GM21423 (cell line): ENCODE results near the gene PRDX2.
"Not testable (repeated sequence)": the region's sequence is repeated elsewhere in the genome, so short reads cannot be mapped to it uniquely, and the experiment has no call there.

Source experiments
- ATAC-seq: cut with Tn5 transposase; IDR thresholded peaks from one replicate; pipeline ENCODE4 v1.9.1; 2021; ENCODE audit warnings: mild to moderate bottlenecking, moderate library complexity; ENCODE audit not compliant: unreplicated experiment

PRDX2 gene

DNA sequence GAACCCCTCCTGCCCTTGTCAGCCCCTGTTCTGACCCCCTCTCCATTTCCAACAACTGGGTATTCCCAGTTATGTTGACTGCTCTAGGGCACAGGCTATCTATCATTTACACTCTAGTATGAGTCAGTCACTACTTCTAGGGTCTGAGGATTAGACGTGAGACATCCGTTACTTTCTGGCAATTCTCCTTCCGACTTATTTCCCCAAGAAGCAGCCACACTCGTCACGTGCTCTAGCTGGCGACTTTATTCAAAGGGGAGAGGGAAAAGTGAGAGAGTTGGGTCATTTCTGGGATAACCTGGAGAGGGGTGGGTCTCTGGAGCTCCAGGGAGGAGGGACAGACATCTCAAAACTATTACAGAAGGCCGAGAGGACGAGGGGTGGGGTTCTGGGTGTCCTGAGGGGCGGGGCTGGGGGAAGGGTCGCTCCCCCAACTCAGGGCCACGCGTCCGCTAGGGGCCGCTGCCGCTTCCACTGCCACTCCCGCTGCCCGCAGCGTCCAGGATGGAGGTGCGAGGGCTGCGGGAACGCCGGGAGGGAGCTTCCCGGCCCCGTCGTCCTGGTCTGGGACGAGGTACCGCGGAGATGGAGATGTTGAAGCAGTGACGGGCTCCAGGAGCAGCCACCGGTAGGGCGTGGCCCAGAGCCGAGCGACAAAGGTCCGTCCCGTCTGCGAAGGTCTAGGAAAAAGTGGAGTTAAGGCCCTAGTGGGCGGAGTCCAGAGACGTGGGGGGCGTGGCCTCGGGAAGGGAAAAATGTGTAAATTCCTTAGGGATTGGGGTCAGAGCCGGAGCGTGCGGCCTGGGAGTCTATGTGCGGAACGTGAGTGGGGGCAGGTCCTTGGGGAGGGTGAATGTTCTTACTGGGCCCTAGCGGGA lies 23.9 kb upstream of the PRDX2 start:
- no peak for ATAC-seq

DNA sequence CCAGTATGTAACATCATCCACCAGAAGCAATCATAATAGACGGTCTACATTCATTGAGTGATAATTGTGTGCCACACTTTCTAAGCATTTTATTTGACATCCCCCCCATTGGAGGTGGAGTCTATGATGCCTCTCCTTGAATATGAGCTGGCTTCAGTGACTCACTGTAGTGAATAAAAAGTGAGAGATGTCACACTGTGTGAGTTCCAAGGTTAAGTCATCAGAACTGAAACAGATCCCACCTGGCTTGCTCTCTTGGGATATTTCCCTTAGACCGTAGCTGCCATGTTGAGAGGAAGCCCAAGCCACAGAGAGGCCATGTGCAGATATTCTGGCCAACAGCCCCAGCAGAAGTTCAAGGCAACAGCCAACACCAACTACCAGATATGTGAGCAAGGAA lies 20.2 kb upstream of the PRDX2 start:
- ATAC-seq: no peak

DNA sequence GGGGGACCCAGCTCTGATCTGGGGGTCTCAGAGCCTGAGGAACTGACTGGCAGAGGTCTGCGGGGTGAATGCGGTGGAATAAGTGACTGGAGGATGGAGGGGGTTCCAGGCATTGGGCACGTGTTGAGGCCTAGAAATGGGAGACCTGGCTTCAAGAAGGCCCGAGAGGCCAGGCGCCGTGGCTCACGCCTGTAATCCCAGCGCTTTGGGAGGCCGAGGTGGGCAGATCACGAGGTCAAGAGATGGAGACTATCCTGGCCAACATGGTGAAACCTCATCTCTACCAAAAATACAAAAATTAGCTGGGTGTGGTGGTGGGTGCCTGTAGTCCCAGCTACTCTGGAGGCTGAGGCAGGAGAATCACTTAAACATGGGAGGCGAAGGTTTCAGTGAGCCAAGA lies 16.2 kb upstream of the PRDX2 start:
- not testable (repeated sequence) for ATAC-seq

DNA sequence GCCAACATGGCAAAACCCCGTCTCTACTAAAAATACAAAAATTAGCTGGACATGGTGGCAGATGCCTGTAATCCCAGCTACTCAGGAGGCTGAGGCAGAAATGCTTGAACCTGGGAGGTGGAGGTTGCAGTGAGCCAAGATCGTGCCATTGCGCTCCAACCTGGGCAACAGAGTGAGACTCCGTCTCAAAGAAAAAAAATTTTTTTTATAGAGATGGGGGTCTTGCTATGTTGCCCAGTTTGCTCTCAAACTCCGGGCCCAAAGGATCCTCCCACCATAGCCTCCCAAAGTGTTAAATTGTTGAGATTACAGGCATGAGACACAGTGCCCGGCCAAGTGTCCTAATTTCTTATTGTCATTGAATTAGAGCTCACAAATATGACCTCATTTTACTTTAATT lies 15.6 kb upstream of the PRDX2 start:
- not testable (repeated sequence) for ATAC-seq

DNA sequence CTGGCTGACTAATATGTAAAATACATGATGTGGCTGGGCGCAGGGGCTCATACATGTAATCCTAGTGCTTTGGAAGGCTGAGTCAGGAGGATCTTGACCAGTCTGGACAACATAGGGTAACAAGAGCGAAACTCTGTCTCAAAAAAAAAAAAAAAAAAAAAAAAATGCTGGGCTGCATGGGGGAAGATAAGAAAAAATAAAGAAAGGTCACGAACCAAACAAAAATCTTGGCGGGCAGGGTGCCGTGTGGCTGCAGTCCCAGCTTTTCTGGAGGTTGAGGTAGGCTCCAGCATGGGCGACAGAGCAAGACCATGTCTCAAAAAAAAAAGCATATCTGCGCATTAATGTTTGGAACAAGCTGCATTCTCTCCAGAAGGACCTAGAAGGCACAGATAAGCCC lies 13.5 kb upstream of the PRDX2 start:
- no peak for ATAC-seq

DNA sequence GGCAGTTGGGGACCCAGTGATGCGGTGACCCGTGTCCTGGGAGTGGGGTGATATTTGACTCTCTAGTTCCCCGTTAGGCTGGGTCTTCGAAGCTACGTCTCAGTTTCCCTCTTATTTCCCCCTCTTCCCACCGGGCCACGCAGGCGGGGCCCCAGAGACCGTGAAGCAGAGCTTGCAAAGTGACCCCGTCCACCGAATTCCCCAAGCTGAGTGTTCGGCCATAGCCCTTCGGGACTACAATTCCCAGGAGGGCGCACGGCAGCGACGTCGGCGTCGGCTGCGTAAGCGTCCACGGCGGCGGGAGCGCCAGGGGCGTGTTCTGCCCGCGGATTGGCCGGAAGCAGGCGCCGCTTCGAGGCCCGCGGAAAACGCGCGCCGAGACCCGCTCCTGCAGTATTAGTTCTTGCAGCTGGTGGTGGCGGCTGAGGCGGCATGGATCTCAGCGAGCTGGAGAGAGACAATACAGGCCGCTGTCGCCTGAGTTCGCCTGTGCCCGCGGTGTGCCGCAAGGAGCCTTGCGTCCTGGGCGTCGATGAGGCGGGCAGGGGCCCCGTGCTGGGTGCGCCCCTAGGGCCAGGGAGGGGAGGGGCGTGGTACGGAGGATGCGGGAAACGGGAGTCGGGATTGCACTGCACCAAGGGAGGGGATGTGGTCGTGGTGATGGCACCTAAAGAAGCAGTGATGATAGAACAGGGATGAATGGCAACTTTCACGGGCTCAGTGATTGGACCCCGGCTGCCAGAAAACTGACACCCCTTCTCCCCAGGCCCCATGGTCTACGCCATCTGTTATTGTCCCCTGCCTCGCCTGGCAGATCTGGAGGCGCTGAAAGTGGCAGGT lies 4.9 kb upstream of the PRDX2 start, which contains the start of gene RNASEH2A:
RNASEH2A (plus strand) TSS at position 343 of the 840 bp plus-strand sequence; CDS start at position 433, 90 bp downstream.
- ATAC-seq: peak; percentile 77

DNA sequence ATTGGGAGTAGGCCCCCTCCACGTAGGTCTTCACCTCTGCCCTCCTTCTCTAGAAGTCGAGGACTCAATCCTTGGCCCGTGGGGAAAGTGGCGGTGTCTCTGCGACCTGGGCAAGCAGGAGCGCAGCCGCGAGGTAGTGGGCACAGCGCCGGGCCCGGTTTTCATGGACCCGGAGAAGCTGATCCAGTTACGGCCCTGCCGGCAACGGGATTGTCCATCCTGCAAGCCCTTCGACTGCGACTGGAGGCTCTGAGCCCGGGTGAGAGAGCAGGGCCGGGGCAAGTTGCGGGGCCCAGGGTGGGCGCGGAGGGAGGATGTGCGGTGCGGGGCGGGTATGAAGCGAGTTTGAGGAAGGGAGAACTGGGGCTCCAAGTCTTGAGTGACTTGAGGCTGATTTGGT lies 2.5 kb upstream of the PRDX2 start:
- no peak for ATAC-seq

DNA sequence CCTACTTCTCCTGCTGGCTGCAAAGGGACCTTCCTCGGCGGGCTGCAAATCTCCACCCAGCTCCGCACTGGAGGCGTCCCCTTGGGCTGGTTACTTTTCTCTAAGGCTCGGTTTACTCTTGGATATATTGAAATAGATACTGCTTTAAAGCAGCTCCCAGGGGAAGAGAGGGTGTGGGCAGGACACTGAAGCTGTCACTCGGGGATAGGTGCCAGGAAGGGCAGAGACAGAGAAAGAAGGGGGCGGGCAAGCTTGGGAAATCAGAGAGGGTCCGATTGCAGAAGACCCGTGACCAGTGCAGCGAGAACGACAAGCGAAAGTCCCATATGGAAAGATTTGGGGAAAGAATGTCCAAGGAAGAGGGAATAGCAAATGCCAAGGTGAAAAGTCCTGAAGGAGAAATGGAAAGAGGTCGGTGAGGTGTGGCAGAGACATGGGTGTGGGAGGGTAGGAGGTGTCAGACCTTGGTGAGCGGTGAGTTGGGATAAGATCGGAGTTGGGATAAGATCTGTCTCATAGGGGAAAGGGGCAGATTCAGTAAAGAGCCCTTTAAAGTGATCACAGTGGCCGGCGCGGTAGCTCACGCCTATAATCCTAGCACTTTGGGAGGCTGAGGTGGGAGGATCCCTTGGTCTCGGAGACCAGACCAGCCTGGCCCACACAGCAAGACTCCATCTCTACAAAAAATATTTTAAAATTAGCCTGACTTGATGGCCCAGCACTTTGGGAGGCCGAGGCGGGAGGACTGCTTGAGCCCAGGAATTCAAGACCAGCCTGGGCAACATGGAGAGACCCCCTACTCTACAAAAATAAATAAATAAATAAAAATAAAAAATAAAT lies 887 bp upstream of the PRDX2 start:
- no peak for ATAC-seq

DNA sequence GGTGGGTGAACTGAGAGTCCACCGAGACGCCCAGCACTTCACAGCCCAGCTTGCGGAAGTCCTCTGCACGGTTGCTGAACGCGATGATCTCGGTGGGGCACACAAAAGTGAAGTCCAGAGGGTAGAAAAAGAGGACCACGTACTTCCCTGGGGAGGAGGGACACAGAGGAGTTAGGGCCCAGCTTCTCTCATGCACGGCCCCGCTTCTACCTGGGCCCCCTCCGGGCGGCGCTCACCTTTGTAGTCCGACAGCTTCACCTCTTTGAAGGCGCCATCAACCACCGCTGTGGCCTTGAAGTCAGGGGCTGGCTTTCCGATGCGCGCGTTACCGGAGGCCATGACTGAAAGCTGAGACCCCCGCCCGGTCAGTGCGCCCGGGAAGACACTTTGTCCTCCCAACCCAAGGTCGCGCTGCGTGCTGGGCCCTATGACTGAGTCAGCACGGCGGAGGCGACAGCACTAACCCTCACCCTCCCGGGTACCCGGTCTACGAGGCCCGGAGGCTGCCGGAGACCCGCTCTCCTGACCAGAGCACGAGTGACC lies 606 bp downstream of the PRDX2 start:
- ATAC-seq: no peak

DNA sequence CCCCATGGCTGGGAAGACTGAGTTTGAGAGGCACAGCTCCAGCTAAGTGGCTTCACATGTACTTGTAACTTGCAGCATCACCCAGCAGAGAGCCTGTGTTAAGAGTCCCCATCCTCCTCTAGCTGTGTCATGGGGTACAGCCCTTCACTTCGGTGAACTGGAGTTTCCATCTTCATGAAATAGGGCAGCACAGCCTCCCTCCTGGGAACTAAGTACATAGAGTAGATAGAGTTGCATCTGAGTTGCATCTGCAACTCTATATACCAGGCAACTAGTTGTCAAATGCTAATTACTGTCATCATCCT lies 1.2 kb downstream of the PRDX2 start:
- ATAC-seq: no peak

DNA sequence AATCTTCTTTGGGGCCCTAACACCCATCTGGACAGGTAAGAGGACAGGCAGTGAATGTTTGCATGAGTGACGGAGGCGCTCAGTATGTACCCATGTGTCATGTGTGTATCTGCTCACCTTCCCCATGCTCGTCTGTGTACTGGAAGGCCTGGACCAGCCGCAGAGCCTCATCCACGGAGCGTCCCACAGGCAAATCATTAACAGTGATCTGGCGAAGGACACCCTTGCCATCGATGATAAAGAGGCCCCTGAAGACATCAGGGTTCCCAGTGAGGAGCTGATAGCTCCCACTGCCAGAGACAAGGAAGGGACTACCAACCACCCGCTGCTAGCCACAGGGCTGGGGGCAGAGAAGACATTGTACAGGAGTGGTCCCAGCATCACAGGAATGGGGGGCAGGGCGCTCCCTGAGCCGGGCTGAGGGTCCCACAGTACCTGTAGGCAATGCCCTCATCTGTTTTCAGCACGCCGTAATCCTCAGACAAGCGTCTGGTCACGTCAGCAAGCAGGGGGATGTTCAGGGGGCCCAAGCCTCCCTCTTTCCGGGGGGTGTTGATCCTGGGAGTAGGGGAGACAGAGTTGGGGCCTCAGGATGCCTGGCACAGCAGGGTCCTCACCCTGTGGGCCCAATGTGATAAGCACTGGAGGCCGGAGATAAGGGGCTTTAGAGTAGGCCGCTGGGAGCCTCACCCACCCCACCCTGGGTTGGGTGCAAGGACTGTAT lies 1.7 kb downstream of the PRDX2 start:
- no peak for ATAC-seq

DNA sequence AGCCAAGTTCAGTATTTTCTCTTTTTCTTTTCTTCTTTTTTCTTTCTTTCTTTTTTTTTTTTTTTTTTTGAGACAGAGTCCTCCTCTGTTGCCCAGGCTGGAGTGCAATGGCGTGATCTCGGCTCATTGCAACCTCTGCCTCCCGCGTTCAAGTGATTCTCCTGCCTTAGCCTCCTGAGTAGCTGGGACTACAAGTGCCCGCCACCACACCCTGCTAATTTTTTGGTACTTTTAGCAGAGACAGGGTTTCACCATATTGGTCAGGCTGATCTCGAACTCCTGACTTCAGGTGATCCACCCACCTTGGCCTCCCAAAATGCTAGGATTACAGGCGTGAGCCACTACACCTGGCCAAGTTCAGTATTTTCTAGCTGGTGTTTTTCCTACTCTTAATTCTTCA lies 4.0 kb downstream of the PRDX2 start:
- not testable (repeated sequence) for ATAC-seq

DNA sequence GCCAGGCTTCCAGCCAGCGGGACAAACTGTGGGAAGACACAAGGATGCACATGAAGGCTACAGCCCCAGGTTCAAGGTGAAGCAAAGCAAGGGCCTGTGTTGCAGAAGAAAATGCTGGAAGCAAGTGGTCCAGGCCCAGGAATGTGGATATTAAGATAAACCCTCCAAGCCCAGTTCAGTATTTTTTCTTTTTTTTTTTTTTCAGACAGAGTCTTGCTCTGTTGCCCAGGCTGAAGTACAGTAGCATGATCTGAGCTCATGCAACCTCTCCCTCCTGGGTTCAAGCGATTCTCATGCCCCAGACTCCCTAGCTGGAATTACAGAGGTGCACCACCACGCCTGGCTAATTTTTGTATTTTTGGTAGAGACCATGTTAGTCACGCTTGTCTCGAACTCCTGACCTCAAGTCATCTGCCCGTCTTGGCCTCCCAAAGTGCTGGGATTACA lies 4.4 kb downstream of the PRDX2 start:
- ATAC-seq: no peak

DNA sequence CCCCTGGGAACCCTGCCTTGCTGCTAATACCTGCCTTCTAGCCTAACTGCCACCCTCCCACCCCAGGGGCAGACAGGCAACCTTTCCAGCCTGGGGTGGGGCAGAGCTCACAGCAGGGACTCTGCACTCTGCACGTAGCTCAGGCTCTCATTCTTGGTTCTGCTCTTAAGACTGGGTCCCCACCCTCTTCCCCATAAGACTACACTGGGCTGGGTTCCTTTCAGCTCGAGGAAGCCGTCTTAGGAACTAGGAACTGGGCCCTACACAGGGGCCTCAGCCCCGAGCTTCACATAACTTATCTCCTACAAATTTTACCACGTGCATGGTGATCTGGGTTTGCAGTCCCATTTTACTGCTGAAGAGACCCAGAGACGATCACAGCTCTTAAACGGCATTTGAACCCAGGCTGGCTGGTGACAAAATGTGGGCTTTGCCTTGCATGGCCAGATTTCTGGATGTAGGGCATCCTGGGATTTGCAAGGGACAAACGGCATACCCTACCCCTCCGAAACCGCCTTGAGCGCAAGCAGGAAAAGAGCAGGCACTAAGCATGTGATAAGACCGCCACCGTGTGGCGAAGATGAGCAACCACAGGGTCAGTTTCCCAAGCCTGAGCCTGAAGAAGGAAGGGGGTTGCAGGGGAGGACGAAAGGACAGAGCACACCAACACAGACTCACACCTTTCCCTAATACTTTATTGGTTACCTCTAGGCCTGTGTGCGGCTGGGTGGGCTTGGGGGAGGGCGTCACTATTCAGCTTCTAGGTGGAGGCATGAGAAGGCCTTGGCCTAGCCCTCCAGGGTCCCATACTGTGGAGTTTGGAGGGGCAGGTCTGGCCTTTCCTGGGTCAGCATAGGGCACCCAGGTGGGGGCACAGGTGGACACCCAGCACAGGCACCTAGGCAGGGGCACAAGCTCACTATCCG lies 5.2 kb downstream of the PRDX2 start:
- no peak for ATAC-seq

DNA sequence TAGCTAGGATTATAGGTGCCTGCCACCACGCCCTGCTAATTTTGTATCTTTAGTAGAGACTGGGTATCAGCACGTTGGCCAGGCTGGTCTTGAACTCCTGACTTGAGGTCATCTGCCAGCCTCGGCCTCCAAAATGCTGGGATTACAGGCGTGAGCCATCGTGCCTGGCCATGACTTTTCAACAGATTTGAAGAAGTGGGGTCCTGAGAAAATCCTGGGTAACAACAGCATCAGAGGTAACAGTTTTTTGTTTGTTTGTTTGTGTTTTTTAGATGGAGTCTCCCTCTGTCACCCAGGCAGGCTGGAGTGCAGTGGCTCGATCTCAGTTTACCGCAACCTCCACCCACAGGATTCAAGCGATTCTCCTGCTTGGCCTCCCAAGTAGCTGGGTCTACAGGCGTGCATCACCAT lies 6.6 kb downstream of the PRDX2 start:
- no peak for ATAC-seq

DNA sequence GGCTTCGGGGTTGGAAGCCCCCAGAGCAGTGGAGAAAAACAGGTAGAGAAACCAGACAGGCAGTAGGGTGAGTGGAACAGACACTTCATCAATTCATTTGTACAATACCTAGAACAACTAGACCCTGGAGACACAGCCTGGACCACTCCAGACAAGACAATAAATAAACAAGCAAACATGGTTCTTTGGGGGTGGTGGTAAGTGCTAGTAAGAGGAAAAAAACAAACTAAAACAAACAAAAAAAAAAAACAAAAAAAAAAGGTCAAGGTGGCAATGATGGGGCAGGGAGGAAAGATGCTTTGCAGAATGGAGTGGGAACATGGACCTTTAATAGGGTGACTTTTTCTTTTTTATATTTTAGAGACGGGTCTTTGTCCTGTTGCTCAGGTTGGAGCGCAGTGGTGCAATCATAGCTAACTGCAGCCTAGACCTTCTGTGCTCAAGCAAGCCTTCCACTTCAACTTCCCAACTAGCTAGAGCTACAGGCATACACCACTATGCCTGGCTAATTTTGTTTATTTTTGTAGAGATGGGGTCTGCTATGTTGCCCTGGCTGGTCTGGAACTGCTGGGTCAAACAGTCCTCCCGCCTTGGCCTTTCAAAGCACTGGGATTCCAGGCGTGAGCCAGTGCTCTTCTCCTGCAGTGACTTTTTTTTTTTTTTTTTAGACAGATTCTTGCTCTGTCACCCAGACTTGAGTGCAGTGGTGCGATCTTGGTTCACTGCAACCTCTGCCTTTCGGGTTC lies 7.2 kb downstream of the PRDX2 start:
- no peak for ATAC-seq

DNA sequence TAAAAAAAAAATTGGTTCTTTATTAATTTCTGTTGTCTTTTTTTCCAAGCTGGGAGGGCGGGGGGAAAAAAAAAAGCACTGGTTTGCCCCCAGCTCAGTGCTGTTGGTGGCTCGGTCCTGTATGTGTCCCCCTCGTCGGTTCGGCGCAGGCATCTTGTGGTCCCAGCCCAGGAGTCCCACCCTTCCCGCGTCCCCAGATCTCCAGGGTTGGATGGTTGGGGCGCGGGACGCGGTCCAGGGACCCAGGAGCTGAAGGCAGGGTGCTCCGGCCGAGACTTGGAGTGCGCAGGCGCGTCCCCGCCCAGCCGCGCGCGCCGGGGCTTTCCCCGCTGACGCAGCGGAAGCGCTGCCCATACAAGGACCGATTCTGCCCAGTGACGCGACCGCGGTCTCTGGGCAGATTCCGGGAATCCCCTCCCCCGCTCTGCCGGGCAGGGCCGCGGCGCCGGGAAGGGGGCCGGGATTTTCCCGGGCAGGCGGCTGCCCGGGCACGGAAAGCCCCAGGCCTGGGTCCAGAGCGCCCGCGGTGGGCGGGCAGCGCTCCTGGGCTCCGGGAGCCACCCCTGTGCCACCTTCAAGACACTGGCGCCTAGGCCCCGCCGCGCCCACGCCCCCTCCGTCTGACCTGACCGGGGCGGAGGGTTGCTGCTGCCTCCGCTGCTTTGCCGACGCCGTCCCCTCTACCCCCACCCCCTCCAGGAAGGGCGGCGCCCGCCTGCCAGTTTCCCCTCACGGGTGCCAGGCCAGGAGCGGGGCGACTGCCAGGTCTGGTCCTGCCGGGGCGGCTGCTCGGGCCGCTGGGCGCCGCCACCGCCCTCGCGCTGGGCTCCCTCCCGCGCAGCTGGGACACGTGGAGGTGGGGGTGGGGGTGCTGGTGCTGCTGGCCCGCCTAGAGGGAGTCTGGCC lies 8.1 kb downstream of the PRDX2 start:
- ATAC-seq: peak; percentile 28
